BJ (cell line): ENCODE data around the gene ATF5. TPM values are rescaled to one million over a fixed set of nuclear protein-coding genes. Genes with fewer than 3 reads are reported as not detected.

Source experiments
- CTCF ChIA-PET: fragments of 350-600 bp; formaldehyde crosslinking; extraction: SDS; loops from one replicate; lab custom pipeline; 2021; ENCODE audit warnings: antibody characterized with exemption, inconsistent platforms; lab: Yijun Ruan, JAX
- POLR2A ChIA-PET: fragments of 300-600 bp; sonication (Branson Sonifier 250); formaldehyde crosslinking; extraction: SDS; loops from one replicate; lab custom pipeline; 2021; ENCODE audit warnings: antibody characterized with exemption; lab: Charles Lee
- DNase-seq: peaks from one replicate; pipeline ENCODE4 v3.0.0-alpha.2; 2011; ENCODE audit warnings: low read depth
- H3K27me3 ChIP-seq: 2 replicates; pipeline ENCODE4 v1.6.0; 2011; ENCODE audit warnings: low read length; ENCODE audit not compliant: control insufficient read depth, insufficient read depth
- H3K36me3 ChIP-seq: 2 replicates; pipeline ENCODE4 v1.5.1; 2011; ENCODE audit warnings: low read length; ENCODE audit not compliant: control insufficient read depth, insufficient read depth
- H3K4me3 ChIP-seq: 2 replicates; pipeline ENCODE4 v1.5.1; 2011; ENCODE audit warnings: low read depth, mild to moderate bottlenecking, control low read depth, low read length
- CTCF ChIP-seq: IDR thresholded peaks from 2 replicates; pipeline ENCODE4 v1.5.1; 2011; ENCODE audit warnings: low read depth, mild to moderate bottlenecking, control low read depth, inconsistent platforms, low read length, moderate library complexity; ENCODE audit not compliant: insufficient read depth
- polyA plus RNA-seq: library from polyadenylated mRNA; depleted of rRNA; stranded (reverse); fragments of >200 nt; gene quantifications from 2 replicates; pipeline ENCODE4 v1.2.3, GENCODE V29; 2011

ATF5 gene
- polyA plus RNA-seq, 1 experiment, result 7.9 TPM

GRCh38 chr19:49887037-49887664, 41.9 kb upstream of the ATF5 start:
- POLR2A ChIA-PET, result no interaction called here
- no peaks in the 10 kb centered on the region; the same call in 1 of the 2 replicates for H3K27me3 ChIP-seq
- H3K4me3 ChIP-seq, result no peak overlapping the region
- no peak for DNase-seq
- peaks cover 25% of the 10 kb centered on the region for H3K36me3 ChIP-seq
- no peak for TF ChIP-seq CTCF
- CTCF ChIA-PET, result no interaction called here

GRCh38 chr19:49887665-49888509, 41.1 kb upstream of the ATF5 start:
- H3K36me3 ChIP-seq, result peaks cover 20% of the 10 kb centered on the region
- ChIA-PET POLR2A (no interaction called here), CTCF (no interaction called here)
- H3K4me3 ChIP-seq, result no peak overlapping the region
- no peak for TF ChIP-seq CTCF
- H3K27me3 ChIP-seq, result no peaks in the 10 kb centered on the region; the same call in 1 of the 2 replicates
- DNase-seq, result no peak

GRCh38 chr19:49888510-49888824, 40.5 kb upstream of the ATF5 start:
- no peak for TF ChIP-seq CTCF
- H3K27me3 ChIP-seq, result no peaks in the 10 kb centered on the region; the same call in 1 of the 2 replicates
- CTCF ChIA-PET, result no interaction called here
- H3K36me3 ChIP-seq, result peaks cover 14% of the 10 kb centered on the region
- no peak for DNase-seq
- no peak overlapping the region for H3K4me3 ChIP-seq
- POLR2A ChIA-PET, result no interaction called here

DNA sequence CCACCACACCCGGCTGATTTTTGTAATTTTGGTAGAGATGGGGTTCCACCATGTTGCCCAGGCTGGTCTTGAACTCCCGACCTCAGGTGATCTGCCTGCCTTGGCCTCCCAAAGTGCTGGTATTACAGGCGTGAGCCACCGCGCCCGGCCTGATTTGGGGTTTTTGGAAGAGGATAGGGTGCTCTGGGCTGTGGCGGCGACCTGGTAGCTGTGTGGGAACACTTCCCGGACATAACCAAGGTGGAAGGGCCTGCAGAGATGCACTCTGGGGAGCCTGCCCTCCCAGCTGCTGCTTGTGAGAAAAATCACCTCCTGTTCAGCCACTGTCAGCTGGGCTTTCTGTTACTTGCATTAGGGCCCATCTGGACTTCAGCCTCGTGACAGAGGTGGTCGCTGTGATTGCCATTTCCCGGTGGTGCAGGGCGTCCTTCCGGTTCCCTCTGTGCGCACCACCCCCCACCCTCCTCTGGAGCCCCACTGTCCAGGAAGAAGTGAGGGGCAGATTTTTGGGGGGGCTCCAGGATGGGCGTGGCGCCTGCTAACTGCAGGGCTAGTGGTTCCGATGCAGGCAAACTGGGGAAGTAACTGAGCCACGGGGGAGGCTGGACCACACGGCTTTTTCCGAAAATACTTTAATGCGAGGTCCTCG, 39.8 kb upstream of the ATF5 start:
- DNase-seq, result no peak
- no peak for TF ChIP-seq CTCF
- H3K27me3 ChIP-seq, result no peaks in the 10 kb centered on the region; the same call in 1 of the 2 replicates
- peaks cover 7% of the 10 kb centered on the region for H3K36me3 ChIP-seq
- H3K4me3 ChIP-seq, result no peak overlapping the region
- POLR2A ChIA-PET, result no interaction called here
- CTCF ChIA-PET, result interaction anchor here (1.3 to 1.4 kb wide), 2 partner anchors 22 to 27 kb away, joined by 3 read pairs; no protein-coding TSS in a partner anchor
